DMS114 treated with DMSO at 0.1 percent for 48 hours (cell line): ENCODE measurements around the gene CDK6.

Source experiments
- DNase-seq: peaks from one replicate; lab custom pipeline; 2025; ENCODE audit not compliant: unreplicated experiment; lab: John Stamatoyannopoulos, UW

The CDK6 gene

DNA sequence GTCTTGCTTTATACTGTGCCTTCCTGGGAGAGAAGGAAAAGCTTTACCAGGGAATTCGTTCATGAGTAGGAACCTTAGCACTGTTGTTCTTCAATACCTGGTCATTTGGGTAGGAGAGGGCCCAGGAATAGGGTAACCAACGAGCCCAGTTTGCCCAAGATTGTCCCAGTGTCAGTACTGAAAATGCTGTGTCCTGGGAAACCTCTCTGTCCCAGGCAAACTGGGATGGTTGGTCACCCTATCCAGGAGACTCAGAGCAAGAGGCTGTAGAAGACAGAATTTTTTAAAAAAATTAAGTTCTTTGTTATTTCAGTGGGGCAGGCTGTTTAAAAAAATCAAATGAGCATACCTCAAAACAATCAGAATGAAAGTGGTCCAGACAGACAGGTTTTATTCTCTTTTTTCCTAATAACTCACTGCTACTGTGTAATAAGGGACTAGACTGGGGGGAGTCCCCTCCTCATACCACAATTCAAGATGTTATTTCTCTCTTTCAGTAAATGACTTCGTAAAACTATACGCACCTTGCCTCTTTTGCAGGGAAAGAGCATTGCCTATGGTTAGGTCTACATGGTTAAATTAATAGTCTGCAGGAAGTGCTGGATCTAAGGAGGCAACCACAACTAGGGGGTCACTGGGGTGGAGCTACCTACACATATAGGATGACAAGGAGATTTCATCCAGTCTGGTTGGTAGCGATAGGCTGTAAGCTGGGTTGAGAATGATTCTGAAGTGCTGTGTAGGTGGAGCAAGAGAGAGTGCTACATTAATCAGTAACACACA, 205.1 kb downstream of the CDK6 start:
- no peak for DNase-seq

DNA sequence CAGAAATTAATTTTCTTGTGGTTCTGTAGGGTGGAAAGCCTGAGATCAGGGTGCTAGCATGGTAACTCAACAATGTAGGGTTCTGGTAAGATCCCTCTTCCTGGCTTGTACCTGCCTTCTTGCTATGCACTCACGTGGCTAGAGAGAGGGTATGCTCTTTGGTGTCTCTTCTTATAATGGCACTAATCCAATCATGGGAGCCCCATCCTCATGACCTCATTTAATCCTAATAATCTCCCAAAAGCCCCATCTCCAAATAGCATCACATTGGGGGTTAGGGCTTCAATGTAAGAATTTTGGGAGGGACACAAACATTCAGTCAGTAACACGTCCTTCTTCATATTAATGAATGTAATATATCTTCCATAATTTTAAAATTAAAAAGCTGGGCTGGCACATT, 206.6 kb downstream of the CDK6 start:
- DNase-seq = no peak

DNA sequence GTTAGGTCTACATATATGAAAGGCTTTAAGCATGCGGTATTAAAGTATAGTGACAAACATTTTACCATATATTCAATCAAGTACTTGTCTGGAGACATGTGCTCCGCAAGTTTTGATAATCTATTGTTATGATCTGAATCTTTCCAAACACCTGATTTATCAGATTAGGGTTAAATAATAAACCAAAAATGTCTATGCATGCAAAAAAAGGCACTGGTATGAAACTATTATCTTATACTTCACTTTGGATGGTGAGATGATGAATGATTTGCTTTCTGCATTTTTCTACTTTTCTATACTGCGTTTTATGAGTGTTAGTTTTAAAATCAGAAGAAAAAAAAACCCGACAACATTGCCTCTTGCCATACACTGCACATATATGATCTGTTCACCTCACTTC, 208.4 kb downstream of the CDK6 start:
- no peak for DNase-seq

DNA sequence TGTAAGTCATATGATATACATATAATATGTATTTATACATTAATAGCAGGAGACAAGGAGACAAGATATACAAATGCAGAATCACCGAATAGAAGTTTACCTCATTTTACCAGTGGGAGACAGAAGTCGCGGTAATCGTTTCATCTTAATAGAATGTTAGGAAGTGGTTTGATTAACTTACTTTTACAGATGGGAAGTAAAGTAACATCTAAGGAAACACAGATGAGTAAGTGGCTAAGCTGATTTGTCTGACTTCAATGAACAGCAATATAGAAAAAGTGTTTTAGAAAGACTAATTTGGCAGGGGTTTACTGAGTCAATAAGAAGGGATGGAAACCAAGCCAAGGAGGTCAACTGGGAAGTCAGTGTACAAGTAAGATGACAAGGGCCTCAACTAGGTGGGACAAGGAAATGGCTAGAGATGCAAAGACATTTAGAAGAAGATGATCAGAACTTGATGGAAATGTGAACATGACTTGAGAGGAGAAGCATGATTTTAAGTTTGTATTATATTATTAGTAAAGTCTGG, 210.0 kb downstream of the CDK6 start:
- DNase-seq = no peak

DNA sequence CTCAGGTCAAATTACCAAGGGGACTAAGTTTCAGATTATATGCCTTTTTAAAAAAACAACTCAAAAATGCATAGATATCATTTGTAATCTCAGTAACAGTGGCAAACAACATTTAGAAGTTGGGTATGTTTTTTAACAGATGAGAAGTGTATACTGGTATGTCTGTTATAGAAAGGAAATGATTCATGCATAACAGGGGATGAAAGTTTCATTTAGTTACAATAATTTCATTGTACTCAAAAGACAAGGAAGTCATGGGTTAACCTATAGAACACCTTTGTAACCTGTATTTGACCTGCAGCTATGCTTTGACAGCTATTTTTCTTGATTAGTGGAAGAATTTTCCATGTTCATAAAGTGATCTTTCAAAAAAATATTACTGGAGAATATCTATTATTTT, 210.8 kb downstream of the CDK6 start:
- DNase-seq = no peak

DNA sequence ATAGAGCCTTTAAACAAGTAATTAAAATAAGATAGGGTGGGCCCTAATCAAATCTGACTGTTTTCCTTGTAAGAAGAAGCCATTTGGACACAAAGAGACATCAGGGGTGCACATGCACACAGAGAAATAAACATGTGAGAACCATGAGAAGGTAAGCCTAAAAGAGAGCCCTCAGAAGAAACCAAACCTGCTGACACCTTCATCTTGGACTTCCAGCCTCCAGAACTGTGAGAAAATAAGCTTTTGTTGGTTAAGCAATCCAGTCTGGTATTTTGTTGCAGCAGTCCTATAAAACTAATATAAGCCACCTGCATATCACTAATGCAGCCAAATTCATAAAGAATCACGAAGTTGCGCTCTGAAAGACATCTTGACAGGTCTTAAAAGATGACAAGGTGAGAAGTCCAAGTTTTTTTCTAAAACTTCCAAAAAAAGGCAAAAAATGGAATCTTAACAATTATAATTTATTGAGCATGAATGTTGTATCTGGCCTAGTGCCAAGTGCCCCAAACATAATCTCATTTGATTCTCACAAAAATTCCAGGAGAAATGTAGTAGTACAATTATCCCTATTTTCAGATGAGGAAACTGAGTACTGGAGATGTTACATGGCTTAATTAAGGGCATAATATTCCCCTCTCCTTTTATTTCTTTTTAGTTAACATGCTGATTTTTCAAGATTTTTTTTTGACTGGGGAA, 211.9 kb downstream of the CDK6 start:
- DNase-seq = no peak

DNA sequence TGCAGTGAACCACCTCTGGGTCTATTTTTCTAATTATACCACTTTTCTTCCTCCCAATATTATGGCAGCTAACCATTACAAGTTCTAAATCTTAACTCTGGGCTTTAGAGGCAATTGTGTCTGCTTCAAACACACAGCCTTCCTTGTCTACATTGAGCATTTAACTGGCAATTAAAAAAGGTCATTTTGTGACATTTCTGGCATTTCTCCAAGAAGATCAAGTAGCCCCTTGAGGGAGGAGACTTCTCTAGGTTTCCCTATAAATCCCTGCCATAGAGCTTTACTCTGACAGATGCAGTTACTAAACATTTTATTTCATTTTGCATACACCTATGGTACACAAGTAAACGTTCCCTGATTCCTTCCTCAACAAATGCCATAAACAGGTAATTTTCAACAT, 212.8 kb downstream of the CDK6 start:
- DNase-seq = no peak

DNA sequence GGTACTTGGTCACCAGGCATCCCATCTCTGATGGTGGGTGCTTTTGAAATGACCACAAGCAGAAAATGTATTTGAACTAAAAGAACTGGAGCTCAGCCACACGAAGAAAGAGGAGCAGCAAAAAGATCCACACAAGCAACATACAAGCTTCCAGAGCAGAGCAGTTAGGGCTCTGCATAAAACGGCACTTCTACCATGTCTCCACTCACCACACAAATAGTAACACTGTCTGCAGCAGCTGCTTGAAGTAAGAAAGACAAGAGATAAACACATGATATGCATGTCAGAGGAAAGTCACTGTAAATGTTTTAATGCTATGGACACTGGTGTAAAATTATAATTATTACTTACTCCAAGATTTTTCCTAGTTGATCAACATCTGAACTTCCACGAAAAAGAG, 213.7 kb downstream of the CDK6 start:
- DNase-seq = no peak

DNA sequence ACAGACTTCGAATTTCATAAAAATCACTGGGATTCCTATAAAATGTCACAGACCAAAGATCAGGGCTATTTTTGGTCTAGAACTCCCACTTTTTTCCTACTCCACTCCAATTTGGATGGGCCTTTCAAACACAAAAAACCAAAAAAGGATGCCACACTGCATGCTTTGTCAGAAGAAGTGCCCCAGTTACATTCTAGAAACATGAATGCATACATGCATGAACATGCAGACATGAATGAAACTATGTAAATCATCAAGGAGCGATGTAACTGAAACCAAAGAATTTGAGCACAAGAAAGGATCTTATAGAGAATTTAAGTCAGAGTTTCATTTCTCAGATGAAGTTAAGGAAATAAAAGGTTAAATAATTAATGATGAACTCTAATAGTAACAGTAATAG, 214.3 kb downstream of the CDK6 start:
- DNase-seq = no peak

DNA sequence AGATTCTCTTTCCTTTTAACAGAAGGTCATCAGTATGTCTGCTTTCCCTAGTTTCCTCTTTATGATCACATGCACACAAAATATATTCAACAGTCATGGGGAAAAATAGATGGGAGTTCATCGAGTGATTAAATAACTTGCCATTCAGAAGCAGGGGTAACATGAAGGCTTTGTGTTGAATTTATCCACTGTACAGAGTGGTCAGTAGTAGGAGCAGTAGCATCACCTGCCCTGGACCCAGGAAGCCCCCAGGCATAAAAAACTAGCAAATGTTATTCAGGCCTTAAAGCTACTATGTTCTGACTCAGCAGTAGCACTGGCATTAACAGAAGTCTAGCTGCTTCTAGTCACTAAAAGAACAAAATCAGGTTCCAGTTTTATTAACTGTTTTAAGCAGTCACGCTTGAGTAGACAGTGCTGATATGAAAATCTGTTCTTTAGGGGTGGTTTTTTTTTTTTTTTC, 214.8 kb downstream of the CDK6 start:
- no peak for DNase-seq

DNA sequence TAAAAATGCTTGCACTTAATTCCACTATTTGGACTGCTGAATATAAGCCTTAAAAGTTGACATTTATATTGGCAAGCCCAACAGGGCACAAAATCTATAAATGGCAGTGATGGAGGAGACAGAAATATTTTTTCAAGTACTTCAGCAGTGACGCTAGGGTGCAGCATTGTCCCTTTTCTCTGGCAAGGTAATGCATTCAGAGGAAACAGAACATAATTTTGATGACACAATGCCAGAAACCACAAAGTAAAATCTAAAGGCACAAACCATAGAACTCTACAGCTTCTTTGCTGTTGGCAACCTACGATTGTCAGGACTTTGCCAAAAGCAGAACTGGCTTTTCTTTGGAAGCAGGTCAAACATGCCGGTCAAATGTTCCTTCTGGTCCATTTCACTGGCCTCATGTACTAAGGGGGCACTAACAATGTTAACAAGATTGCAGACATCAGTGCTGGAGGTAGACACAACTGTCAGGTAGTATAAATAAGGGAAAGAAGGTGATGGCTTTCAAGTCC, 215.3 kb downstream of the CDK6 start:
- DNase-seq = peak; percentile 28

DNA sequence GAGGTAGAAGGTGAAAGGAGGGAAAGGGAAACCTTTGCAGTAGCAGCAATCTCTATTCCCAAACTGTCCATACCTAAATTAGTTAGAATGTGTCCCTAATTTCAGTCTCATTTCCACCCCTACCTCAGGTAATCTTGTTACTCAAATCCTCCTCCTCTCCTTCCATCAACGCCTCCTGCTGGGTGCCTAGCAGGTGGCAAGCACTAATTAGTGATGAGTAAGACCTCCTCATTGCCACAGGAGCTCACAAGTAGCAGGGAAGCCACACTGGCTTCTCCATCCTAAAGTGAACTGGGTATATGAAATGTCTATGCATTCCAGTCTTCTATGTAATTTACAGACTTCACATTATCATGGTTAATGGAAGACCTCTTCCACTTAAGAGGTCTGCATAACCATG, 220.5 kb downstream of the CDK6 start:
- DNase-seq = no peak

DNA sequence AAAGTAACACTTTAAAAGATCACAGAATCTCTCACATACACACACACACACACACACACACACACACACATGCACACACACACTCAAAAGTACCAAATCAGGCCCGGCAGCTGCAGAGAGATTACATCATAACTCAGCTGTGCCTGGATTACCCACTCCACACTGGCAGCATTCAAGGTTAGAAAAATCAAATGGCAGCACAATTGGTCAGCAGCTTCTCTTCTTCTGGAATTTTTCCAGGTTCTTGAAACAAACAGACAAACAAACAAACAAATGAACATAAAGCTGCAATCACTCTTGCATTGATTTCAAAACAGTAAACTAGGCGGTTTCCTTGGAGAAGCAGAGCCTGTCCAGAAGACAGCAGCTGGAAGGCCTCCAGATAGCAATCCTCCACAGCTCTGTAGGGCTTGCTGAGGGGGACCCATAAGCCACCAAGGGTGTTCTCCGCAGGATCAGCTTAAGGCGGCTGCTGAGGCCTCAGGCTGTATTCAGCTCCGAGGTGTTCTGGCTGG, 221.7 kb downstream of the CDK6 start:
- no peak for DNase-seq

DNA sequence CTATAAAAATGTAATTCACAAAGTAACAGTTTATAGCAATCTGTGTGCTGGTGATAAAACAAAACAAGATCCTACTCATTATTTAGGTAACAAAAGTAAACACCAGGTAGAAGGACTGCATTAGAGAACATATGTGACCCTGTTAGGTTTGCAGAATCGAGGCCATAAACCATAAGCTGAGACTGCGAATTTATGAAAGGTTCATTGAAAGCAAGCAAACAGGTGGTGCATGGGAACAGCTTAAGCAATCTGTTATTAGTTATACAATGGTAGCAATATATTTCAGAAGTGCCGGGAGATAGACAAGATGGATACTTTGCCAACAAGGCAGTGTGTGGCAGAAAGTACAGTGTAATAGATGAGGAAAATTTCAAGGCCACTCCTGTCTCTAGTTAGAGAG, 222.7 kb downstream of the CDK6 start:
- DNase-seq = no peak

DNA sequence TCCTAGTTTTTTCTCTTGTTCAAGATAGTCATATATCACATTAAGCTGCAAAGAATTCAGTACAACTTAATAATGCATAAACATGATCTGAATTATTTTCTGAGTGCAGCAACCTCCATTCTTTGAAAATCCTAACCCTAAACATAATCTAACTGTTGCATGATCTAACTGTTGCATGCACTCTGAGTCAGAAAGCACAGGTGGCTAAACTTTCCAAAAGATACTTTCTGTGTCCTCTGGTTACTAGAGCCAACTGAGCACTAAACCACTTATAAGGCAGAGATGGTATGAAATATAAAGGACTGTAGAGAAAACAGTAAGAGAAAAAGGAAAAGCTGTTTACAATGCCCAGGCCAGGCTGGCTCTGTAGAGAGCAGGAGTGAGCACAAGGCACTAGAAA, 223.2 kb downstream of the CDK6 start:
- no peak for DNase-seq

DNA sequence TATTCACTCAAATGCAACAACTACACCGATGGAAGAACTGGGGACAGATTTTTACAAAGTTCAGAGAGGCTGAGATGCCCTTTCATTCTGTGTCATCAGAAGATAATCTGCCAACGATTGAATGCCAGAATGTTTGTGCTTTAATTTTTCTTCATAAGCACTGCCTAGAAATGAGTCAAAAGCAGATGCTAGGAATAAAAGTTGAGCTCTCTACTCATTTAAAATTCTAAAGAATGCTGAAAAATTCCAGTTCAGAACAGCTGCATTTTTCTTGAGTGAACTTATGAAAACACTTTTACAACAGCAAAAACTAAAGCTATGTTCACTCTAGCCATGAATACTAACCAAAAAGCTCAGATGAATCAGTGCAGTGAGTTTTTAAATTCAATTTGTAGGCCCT, 223.9 kb downstream of the CDK6 start:
- no peak for DNase-seq

DNA sequence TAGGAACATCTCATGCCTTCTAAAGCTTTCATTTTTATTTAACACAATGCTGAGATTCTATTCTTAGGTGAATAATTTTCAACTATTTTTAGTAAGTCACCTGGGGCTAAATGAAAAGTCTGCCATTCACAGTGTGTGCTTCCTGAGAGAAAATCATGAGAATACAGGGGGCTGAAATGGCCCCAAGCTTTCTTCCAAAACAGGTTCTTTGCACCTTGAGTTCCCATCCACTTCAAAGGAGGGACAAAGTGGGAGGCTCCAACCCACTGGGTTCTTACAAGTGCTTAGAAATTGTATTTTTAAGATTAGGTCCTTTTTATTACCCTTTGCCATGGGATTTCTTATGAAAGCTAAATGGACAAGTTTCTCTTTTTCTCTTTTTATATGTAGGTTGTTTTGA, 224.6 kb downstream of the CDK6 start:
- DNase-seq = no peak

DNA sequence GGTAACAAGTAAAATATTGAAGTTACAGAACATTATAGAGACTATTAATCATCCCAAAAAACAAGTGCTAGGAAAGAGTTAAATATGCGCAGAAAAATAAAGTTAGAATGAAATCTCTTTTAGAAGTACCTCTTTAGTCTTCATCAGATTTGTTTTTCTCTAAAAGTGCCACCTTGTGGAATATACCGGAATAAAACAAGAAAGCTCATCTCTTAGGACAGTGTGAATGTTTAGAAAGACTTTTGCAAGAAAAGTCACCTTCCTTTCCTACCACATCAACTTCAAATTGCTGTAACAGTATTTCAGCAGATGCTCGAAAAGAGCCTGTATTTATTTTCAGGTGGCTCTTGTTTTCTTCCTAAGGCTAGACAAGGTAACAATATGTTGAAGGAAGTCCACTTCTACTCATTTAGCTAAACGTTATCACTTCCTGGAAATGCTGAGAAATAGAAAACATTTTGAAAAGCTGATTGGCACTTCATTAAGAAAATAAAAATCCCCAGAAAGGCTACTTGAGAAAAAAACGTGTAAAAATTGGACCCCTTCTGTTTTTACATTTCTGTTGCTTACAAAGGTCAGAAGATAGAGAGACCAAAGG, 226.4 kb downstream of the CDK6 start:
- DNase-seq = peak; percentile 39

DNA sequence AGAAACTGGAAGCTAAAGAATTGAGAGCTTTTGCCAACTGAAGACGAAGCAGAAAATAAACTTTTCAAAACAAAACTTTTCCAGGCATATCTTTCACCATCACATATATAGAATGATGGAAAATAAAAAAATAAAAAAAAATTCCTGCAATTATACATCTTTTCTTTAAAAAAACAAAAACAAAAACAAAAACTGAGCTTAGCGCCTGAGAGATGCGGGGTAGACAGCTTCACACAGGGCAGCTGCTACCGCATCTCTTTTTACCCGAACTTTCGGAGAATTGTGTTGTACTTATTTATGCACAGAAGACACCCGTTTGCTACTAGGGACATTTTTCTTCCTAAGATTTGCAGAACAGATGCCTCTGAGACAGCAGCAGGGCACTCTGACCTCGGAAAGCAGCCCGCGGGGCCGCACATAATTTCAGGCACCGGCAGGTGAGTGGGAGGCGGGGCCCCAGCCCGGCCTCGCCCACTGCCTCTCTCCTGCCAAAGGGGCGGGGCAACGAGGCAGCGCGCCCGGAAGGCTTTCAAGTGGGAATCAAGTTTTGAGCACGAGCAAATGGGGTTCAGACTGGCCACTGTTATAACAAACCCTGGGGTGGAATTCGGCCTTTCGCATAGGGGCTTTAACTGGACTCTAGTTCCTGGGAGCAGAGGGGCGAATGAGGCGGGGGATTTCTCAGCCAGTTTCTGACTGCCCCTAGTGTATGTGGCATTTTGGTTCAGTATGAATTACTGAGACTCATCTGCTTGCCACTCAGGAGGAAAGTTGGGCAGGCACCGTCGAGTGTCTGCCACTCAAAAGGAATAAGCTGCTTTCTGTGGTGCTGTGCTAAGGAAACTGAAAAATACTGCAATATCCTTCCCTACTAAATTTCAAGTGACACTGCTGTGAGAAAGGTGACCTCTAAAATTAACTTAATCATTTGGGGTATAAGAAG, 227.7 kb downstream of the CDK6 start:
- no peak for DNase-seq

DNA sequence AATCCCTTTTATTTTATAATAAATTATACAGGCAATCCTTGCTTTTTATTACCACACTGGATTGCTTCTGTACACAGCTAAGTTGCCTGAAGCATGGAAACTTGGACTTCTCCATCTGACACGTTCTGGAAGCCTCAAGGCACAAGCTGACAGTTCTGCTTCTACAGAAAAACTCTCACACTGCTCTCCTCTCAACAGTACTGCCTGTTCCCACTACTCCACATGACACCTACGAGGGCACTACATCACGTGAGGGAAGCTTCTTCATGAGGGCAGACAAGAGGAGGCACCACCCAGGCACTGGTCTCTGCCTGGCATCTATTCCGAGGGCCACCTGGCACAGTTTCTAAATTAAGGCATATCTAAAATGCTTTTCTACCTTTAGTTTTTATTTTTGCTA, 229.4 kb downstream of the CDK6 start:
- DNase-seq = no peak
